H9 (cell line): ENCODE data around the gene ZC3H18. TPM values are rescaled to one million over a fixed set of nuclear protein-coding genes. Genes with fewer than 3 reads are reported as not detected.

Experiments
- DNase-seq: peaks from one replicate; pipeline ENCODE4 v3.0.0-alpha.2; 2017
- H2AFZ ChIP-seq: one replicate; pipeline ENCODE4 v1.6.1; 2013; ENCODE audit warnings: mild to moderate bottlenecking, low read length, control low read depth, moderate library complexity
- H2AK5ac ChIP-seq: 2 replicates; pipeline ENCODE4 v1.6.1; 2013; ENCODE audit warnings: low read length, control low read depth, mixed read lengths; ENCODE audit not compliant: insufficient read length
- H2BK120ac ChIP-seq: one replicate; pipeline ENCODE4 v1.6.1; 2013; ENCODE audit warnings: low read depth, mild to moderate bottlenecking, low read length, control low read depth, inconsistent platforms; ENCODE audit not compliant: poor library complexity, severe bottlenecking
- H2BK12ac ChIP-seq: 2 replicates; pipeline ENCODE4 v1.6.1; 2013; ENCODE audit warnings: low read length, control low read depth, mixed read lengths, low read depth; ENCODE audit not compliant: insufficient read length
- H2BK15ac ChIP-seq: 2 replicates; pipeline ENCODE4 v1.6.1; 2013; ENCODE audit warnings: low read depth, low read length, control low read depth
- H2BK20ac ChIP-seq: one replicate; pipeline ENCODE4 v1.6.1; 2013; ENCODE audit warnings: low read depth, mild to moderate bottlenecking, low read length, control low read depth, inconsistent platforms; ENCODE audit not compliant: poor library complexity, severe bottlenecking
- H2BK5ac ChIP-seq: 2 replicates; pipeline ENCODE4 v1.6.1; 2013; ENCODE audit warnings: low read length, control low read depth, mixed read lengths; ENCODE audit not compliant: insufficient read length
- H3K14ac ChIP-seq: 2 replicates; pipeline ENCODE4 v1.6.1; 2013; ENCODE audit warnings: low read length, control low read depth; ENCODE audit not compliant: insufficient read depth
- H3K18ac ChIP-seq: 2 replicates; pipeline ENCODE4 v1.6.1; 2013; ENCODE audit warnings: low read depth, mild to moderate bottlenecking, mixed read lengths, low read length, control low read depth; ENCODE audit not compliant: insufficient read length
- H3K23ac ChIP-seq: 2 replicates; pipeline ENCODE4 v1.6.1; 2013; ENCODE audit warnings: low read length, control low read depth, mixed read lengths, low read depth; ENCODE audit not compliant: insufficient read length
- H3K23me2 ChIP-seq: 2 replicates; pipeline ENCODE4 v1.6.1; 2013; ENCODE audit warnings: low read depth, mild to moderate bottlenecking, mixed read lengths, low read length, control low read depth; ENCODE audit not compliant: insufficient read length, poor library complexity, severe bottlenecking
- H3K27ac ChIP-seq: 2 replicates; pipeline ENCODE4 v1.5.1; 2013; ENCODE audit warnings: low read length, control low read depth, mixed read lengths, low read depth; ENCODE audit not compliant: insufficient read length
- H3K27me3 ChIP-seq: 2 replicates; pipeline ENCODE4 v1.6.1; 2013; ENCODE audit warnings: low read length, control low read depth, inconsistent platforms; ENCODE audit not compliant: insufficient read depth
- H3K4ac ChIP-seq: 2 replicates; pipeline ENCODE4 v1.6.1; 2013; ENCODE audit warnings: low read depth, mild to moderate bottlenecking, control low read depth, inconsistent platforms, low read length, moderate library complexity
- H3K4me1 ChIP-seq: 2 replicates; pipeline ENCODE4 v1.6.1; 2013; ENCODE audit warnings: low read length, control low read depth, inconsistent platforms; ENCODE audit not compliant: insufficient read depth
- H3K4me2 ChIP-seq: 2 replicates; pipeline ENCODE4 v1.6.1; 2013; ENCODE audit warnings: low read length, control low read depth, mixed read lengths; ENCODE audit not compliant: insufficient read length, insufficient read depth
- H3K56ac ChIP-seq: 2 replicates; pipeline ENCODE4 v1.6.1; 2013; ENCODE audit warnings: low read depth, mild to moderate bottlenecking, mixed read lengths, low read length, control low read depth; ENCODE audit not compliant: insufficient read length
- H3K79me1 ChIP-seq: 2 replicates; pipeline ENCODE4 v1.6.1; 2013; ENCODE audit warnings: low read depth, mild to moderate bottlenecking, moderate library complexity, low read length, control low read depth, inconsistent platforms; ENCODE audit not compliant: insufficient read depth, poor library complexity, severe bottlenecking
- H3K79me2 ChIP-seq: 2 replicates; pipeline ENCODE4 v1.6.1; 2013; ENCODE audit warnings: low read length, control low read depth, inconsistent platforms; ENCODE audit not compliant: insufficient read depth
- H3K9ac ChIP-seq: 2 replicates; pipeline ENCODE4 v1.6.1; 2013; ENCODE audit warnings: low read length, control low read depth, mixed read lengths; ENCODE audit not compliant: insufficient read length; ENCODE audit errors: extremely low read depth
- H3K9me3 ChIP-seq: one replicate; pipeline ENCODE4 v1.6.1; 2013; ENCODE audit warnings: low read depth, low read length, inconsistent platforms; ENCODE audit not compliant: control insufficient read depth
- H3T11ph ChIP-seq: one replicate; pipeline ENCODE4 v1.6.1; 2013; ENCODE audit warnings: mild to moderate bottlenecking, low read length, control low read depth, inconsistent platforms
- H4K20me1 ChIP-seq: one replicate; pipeline ENCODE4 v1.6.1; 2013; ENCODE audit not compliant: control insufficient read depth, insufficient read length, insufficient read depth
- H4K5ac ChIP-seq: 2 replicates; pipeline ENCODE4 v1.6.1; 2013; ENCODE audit warnings: low read depth, mild to moderate bottlenecking, mixed read lengths, low read length, control low read depth; ENCODE audit not compliant: insufficient read length
- H4K8ac ChIP-seq: replicated peaks from 2 replicates; pipeline ENCODE4 v1.6.1; 2013; ENCODE audit warnings: low read length, control low read depth, mixed read lengths, low read depth; ENCODE audit not compliant: insufficient read length
- H4K91ac ChIP-seq: 2 replicates; pipeline ENCODE4 v1.6.1; 2013; ENCODE audit warnings: low read depth, mild to moderate bottlenecking, moderate library complexity, mixed read lengths, low read length, control low read depth; ENCODE audit not compliant: insufficient read length
- H3K27ac Mint-ChIP-seq, 3 experiments: 2 replicates in 2 of 3; 3 replicates in 1 of 3; pipeline ENCODE4 v1.8.0; 2020 to 2021; ENCODE audit warnings: mixed read lengths in 3 of 3, mild to moderate bottlenecking in 1 of 3, moderate library complexity in 1 of 3
- H3K27me3 Mint-ChIP-seq: 2 replicates; pipeline ENCODE4 v1.8.0; 2021; ENCODE audit warnings: low read depth, mild to moderate bottlenecking, moderate library complexity, mixed read lengths
- H3K36me3 Mint-ChIP-seq, 3 experiments: 2 replicates in 2 of 3; 3 replicates in 1 of 3; pipeline ENCODE4 v1.8.0; 2020 to 2021; ENCODE audit warnings: low read depth in 3 of 3, mixed read lengths in 3 of 3; ENCODE audit not compliant: insufficient read depth in 1 of 3
- H3K4me1 Mint-ChIP-seq, 2 experiments: 2 replicates each; pipeline ENCODE4 v1.8.0; 2020; ENCODE audit warnings: mixed read lengths in 2 of 2
- H3K4me3 Mint-ChIP-seq, 2 experiments: 2 replicates in 1 of 2; 3 replicates in 1 of 2; pipeline ENCODE4 v1.8.0; 2020 to 2021; ENCODE audit warnings: mild to moderate bottlenecking in 2 of 2, mixed read lengths in 2 of 2, moderate library complexity in 1 of 2
- H3K9me3 Mint-ChIP-seq, 2 experiments: 2 replicates in 1 of 2; 3 replicates in 1 of 2; pipeline ENCODE4 v1.8.0; 2020; ENCODE audit warnings: mild to moderate bottlenecking in 2 of 2, mixed read lengths in 2 of 2, moderate library complexity in 1 of 2
- WGBS: extraction: QIAGEN DNeasy Blood & Tissue Kit; methylation state at CpG from one replicate; pipeline ENCODE4 v1.1.7; 2013; ENCODE audit warnings: missing lambda C conversion rate, low lambda C conversion rate, mixed read lengths; ENCODE audit not compliant: insufficient read length; ENCODE audit errors: extremely low coverage; 5-methylcytosine and 5-hydroxymethylcytosine counted together
- total RNA-seq: library from RNA; stranded (reverse); gene quantifications from 2 replicates; pipeline ENCODE4 v1.2.1, GENCODE V29; 2021
- TF ChIP-seq, protein P1 (sequence below): fragments of 200-600 bp; sonication (generic); conservative IDR thresholded peaks from 3 replicates; pipeline ENCODE4 v1.8.0; 2021; ENCODE audit warnings: antibody characterized with exemption, mild to moderate bottlenecking

Gene ZC3H18
- total RNA-seq, 1 experiment from 2014 or later: 69.7 TPM

DNA sequence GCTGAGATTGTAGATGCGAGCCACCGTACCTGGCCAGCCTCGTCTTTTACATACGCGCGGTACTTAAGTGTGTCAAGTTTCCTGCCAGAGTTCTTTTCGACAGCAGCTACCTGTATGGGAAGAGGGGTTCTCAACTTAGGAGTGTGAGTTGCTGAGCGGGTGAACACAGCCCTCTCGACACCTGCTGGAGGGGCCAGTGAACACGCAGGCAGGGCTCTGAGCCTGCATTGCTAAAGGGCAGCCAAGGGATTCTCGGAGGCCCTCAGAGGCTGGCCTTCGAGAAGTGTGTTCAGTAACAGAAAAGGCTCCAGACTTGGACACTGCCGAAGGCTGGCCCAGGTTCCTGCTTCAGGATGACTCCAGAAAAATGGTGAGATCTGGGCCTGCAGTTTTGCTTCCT is 6.1 kb downstream of the ZC3H18 start:
- WGBS: no CpG with 5 or more reads among the region's 13 CpGs
- H3K79me2 ChIP-seq: peaks cover 23% of the 10 kb centered on the region; the same call in 1 of the 2 replicates
- H2AK5ac ChIP-seq: no peak overlapping the region
- H4K8ac ChIP-seq: no peak overlapping the region
- H2BK12ac ChIP-seq: no peak overlapping the region
- H3K36me3 Mint-ChIP-seq: peaks cover 16 to 75% (median 70%) of the 10 kb centered on the region in 3 experiments; a peak in 6 of 7 replicates
- no peak overlapping the region for H2BK20ac ChIP-seq
- no peak overlapping the region for H3K14ac ChIP-seq
- H2BK5ac ChIP-seq: no peak overlapping the region
- no peak overlapping the region for H3T11ph ChIP-seq
- H4K91ac ChIP-seq: no peak overlapping the region
- no peak overlapping the region for H3K23ac ChIP-seq
- no peaks in the 10 kb centered on the region for H3K27me3 Mint-ChIP-seq
- no peak overlapping the region for H4K5ac ChIP-seq
- H3K4me3 Mint-ChIP-seq: no peak overlapping the region; a peak in 1 of 5 replicates
- H3K4me1 ChIP-seq: peaks cover 2% of the 10 kb centered on the region; the same call in 1 of the 2 replicates
- H3K9me3 Mint-ChIP-seq: no peaks in the 10 kb centered on the region
- no peak for DNase-seq
- no peaks in the 10 kb centered on the region for H3K27me3 ChIP-seq
- no peak overlapping the region for H3K4ac ChIP-seq
- no peak overlapping the region for H3K4me2 ChIP-seq
- H3K9ac ChIP-seq: no peak overlapping the region
- peaks cover 9% of the 10 kb centered on the region in 2 experiments for H3K4me1 Mint-ChIP-seq
- H3K56ac ChIP-seq: no peak overlapping the region
- H3K27ac Mint-ChIP-seq: no peak overlapping the region
- H3K23me2 ChIP-seq: no peaks in the 10 kb centered on the region
- H3K27ac ChIP-seq: no peak overlapping the region
- no peak overlapping the region for H2BK120ac ChIP-seq
- no peak overlapping the region for H3K18ac ChIP-seq
- no peak overlapping the region for H2AFZ ChIP-seq
- no peaks in the 10 kb centered on the region for H4K20me1 ChIP-seq
- H2BK15ac ChIP-seq: no peak overlapping the region
- H3K79me1 ChIP-seq: peaks cover 26% of the 10 kb centered on the region
- H3K9me3 ChIP-seq: no peaks in the 10 kb centered on the region
- TF ChIP-seq, protein P1, sequence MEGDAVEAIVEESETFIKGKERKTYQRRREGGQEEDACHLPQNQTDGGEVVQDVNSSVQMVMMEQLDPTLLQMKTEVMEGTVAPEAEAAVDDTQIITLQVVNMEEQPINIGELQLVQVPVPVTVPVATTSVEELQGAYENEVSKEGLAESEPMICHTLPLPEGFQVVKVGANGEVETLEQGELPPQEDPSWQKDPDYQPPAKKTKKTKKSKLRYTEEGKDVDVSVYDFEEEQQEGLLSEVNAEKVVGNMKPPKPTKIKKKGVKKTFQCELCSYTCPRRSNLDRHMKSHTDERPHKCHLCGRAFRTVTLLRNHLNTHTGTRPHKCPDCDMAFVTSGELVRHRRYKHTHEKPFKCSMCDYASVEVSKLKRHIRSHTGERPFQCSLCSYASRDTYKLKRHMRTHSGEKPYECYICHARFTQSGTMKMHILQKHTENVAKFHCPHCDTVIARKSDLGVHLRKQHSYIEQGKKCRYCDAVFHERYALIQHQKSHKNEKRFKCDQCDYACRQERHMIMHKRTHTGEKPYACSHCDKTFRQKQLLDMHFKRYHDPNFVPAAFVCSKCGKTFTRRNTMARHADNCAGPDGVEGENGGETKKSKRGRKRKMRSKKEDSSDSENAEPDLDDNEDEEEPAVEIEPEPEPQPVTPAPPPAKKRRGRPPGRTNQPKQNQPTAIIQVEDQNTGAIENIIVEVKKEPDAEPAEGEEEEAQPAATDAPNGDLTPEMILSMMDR: no peak
